ENCODE data around the gene SPINK7.

DNA sequence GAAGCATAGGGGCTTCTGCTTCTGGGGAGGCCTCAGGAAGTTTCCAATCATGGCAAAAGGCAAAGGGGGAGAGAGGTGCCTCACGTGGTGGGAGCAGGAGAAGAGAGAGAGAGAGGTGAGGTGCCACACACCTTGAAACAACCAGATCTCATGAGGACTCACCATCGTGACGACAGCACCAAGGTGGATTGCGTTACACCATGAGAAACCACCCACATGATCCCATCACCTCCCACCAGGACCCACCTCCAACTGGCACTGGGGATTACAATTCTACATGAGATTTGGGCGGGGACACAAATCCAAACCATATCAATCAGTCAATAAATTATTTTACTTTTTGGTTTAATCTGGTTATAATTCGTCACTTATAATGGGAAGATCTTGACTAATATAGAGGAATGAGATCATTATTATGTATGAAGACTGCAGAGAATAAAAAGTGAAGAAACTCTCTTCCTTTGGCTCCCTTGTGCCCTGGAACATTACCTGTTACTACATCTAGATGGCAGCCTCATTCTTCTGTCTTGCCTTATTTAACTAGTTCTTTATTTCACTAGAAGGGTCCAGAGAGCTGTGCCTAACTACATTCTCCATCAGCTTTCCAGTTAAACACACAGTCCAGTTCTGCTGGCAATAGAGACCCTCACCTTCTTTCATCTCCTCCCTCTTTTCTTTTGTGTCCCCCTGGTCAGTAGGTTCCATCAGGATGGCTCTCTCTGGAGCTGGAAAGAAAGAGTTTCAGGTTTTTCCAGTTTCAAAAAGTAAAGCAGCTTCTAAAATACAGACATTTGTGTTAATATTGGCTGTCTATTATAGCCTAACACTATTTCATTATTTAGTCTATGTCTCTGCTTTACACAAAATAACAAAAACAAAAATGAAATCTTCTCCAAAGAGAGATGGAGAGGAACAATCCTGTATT, 21.7 kb upstream of the SPINK7 start:
- TF ChIP-seq EP300 (IDR thresholded peaks at IDR 0.05): no peak
- TF ChIP-seq POLR2AphosphoS5 (IDR thresholded peaks at IDR 0.05): no peak
- TF ChIP-seq, protein P1, sequence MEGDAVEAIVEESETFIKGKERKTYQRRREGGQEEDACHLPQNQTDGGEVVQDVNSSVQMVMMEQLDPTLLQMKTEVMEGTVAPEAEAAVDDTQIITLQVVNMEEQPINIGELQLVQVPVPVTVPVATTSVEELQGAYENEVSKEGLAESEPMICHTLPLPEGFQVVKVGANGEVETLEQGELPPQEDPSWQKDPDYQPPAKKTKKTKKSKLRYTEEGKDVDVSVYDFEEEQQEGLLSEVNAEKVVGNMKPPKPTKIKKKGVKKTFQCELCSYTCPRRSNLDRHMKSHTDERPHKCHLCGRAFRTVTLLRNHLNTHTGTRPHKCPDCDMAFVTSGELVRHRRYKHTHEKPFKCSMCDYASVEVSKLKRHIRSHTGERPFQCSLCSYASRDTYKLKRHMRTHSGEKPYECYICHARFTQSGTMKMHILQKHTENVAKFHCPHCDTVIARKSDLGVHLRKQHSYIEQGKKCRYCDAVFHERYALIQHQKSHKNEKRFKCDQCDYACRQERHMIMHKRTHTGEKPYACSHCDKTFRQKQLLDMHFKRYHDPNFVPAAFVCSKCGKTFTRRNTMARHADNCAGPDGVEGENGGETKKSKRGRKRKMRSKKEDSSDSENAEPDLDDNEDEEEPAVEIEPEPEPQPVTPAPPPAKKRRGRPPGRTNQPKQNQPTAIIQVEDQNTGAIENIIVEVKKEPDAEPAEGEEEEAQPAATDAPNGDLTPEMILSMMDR (IDR thresholded peaks at IDR 0.05): peak in 1 of 2 donors; percentile 19
